HG03103 (cell line): ENCODE measurements around the gene WWOX.
"Not testable (repeated sequence)": the region's sequence is repeated elsewhere in the genome, so short reads cannot be mapped to it uniquely, and the experiment has no call there.

Experiments used
- ATAC-seq: cut with Tn5 transposase; IDR thresholded peaks from one replicate; pipeline ENCODE4 v1.9.1; 2021; ENCODE audit warnings: low read depth; ENCODE audit not compliant: unreplicated experiment

The WWOX gene

GRCh38 chr16:78583441-78583840 lies 484.0 kb downstream of the WWOX start:
- no peak for ATAC-seq

GRCh38 chr16:78584213-78584860 lies 484.9 kb downstream of the WWOX start:
- ATAC-seq, result no peak

GRCh38 chr16:78584991-78585390 lies 485.5 kb downstream of the WWOX start:
- ATAC-seq, result no peak

GRCh38 chr16:78589331-78589730 lies 489.9 kb downstream of the WWOX start:
- ATAC-seq, result no peak

GRCh38 chr16:78591682-78592103 lies 492.2 kb downstream of the WWOX start:
- ATAC-seq, result no peak

GRCh38 chr16:78592111-78592510 lies 492.7 kb downstream of the WWOX start:
- ATAC-seq, result no peak

- ATAC-seq, result no peak
Measured at GRCh38 chr16:78593352-78593751, 493.9 kb downstream of the WWOX start.

- no peak for ATAC-seq
Measured at GRCh38 chr16:78594191-78594590, 494.7 kb downstream of the WWOX start.

- no peak for ATAC-seq
Measured at GRCh38 chr16:78596348-78596995, 497.0 kb downstream of the WWOX start.

- ATAC-seq, result no peak
Measured at GRCh38 chr16:78596996-78597422, 497.6 kb downstream of the WWOX start.

GRCh38 chr16:78597809-78598570 lies 498.5 kb downstream of the WWOX start:
- no peak for ATAC-seq

- no peak for ATAC-seq
Measured at GRCh38 chr16:78599271-78599670, 499.8 kb downstream of the WWOX start.

GRCh38 chr16:78604423-78605062 lies 505.1 kb downstream of the WWOX start:
- not testable (repeated sequence) for ATAC-seq

- ATAC-seq, result no peak
Measured at GRCh38 chr16:78605548-78606101, 506.2 kb downstream of the WWOX start.

GRCh38 chr16:78606545-78606944 lies 507.1 kb downstream of the WWOX start:
- no peak for ATAC-seq

GRCh38 chr16:78607022-78607421 lies 507.6 kb downstream of the WWOX start:
- no peak for ATAC-seq

- ATAC-seq, result no peak
Measured at GRCh38 chr16:78607465-78607864, 508.0 kb downstream of the WWOX start.

GRCh38 chr16:78608305-78608776 lies 508.9 kb downstream of the WWOX start:
- no peak for ATAC-seq

- ATAC-seq, result no peak
Measured at GRCh38 chr16:78609402-78610274, 510.2 kb downstream of the WWOX start.

- no peak for ATAC-seq
Measured at GRCh38 chr16:78611318-78611717, 511.9 kb downstream of the WWOX start.
